ENCODE measurements around the gene COA6.

COA6 gene

GRCh38 chr1:234373064-234373958, at the start of gene COA6:
COA6 (plus strand) TSS chr1:234373456; CDS start chr1:234373467, 11 bp downstream.
- peak; percentile 83 to 85 for DNase-seq (ENCODE audit: low read depth in 2 of 2)

- DNase-seq (ENCODE audit: low read depth in 2 of 2), result no peak
These were observed 48.4 kb upstream of the COA6 start for GRCh38 chr1:234324821-234325220.

GRCh38 chr1:234325878-234326496, 47.3 kb upstream of the COA6 start:
- DNase-seq (ENCODE audit: low read depth in 2 of 2), result no peak

GRCh38 chr1:234326497-234327366, 46.5 kb upstream of the COA6 start:
- peak in 1 of 2 donors; percentile 45 for DNase-seq (ENCODE audit: low read depth in 2 of 2)

- DNase-seq (ENCODE audit: low read depth in 2 of 2), result no peak
These were observed 45.6 kb upstream of the COA6 start for GRCh38 chr1:234327577-234328164.

- no peak for DNase-seq (ENCODE audit: low read depth in 2 of 2)
These were observed 42.4 kb upstream of the COA6 start for GRCh38 chr1:234330843-234331215.

GRCh38 chr1:234331507-234331906, 41.7 kb upstream of the COA6 start:
- no peak for DNase-seq (ENCODE audit: low read depth in 2 of 2)

GRCh38 chr1:234336359-234336758, 36.9 kb upstream of the COA6 start:
- DNase-seq (ENCODE audit: low read depth in 2 of 2), result no peak

- DNase-seq (ENCODE audit: low read depth in 2 of 2), result no peak
These were observed 36.0 kb upstream of the COA6 start for GRCh38 chr1:234337233-234337632.

GRCh38 chr1:234340528-234340927, 32.7 kb upstream of the COA6 start:
- no peak for DNase-seq (ENCODE audit: low read depth in 2 of 2)

GRCh38 chr1:234342774-234343173, 30.5 kb upstream of the COA6 start:
- no peak for DNase-seq (ENCODE audit: low read depth in 2 of 2)

- DNase-seq (ENCODE audit: low read depth in 2 of 2), result no peak
These were observed 28.0 kb upstream of the COA6 start for GRCh38 chr1:234345237-234345636.

GRCh38 chr1:234348964-234349363, 24.3 kb upstream of the COA6 start:
- DNase-seq (ENCODE audit: low read depth in 2 of 2), result no peak

GRCh38 chr1:234355782-234356510, 17.3 kb upstream of the COA6 start:
- no peak for DNase-seq (ENCODE audit: low read depth in 2 of 2)

- DNase-seq (ENCODE audit: low read depth in 2 of 2), result peak in 1 of 2 donors; percentile 39
These were observed 16.5 kb upstream of the COA6 start for GRCh38 chr1:234356615-234357269.

GRCh38 chr1:234357831-234358230, 15.4 kb upstream of the COA6 start:
- no peak for DNase-seq (ENCODE audit: low read depth in 2 of 2)

- DNase-seq (ENCODE audit: low read depth in 2 of 2), result no peak
These were observed 12.1 kb upstream of the COA6 start for GRCh38 chr1:234361102-234361603.

- no peak for DNase-seq (ENCODE audit: low read depth in 2 of 2)
These were observed 10.7 kb upstream of the COA6 start for GRCh38 chr1:234362558-234362957.

GRCh38 chr1:234368320-234369032, 4.8 kb upstream of the COA6 start:
- no peak for DNase-seq (ENCODE audit: low read depth in 2 of 2)

- DNase-seq (ENCODE audit: low read depth in 2 of 2), result no peak
These were observed 4.2 kb upstream of the COA6 start for GRCh38 chr1:234369033-234369430.

Measured in stimulated activated CD8-positive, alpha-beta memory T cell treated with anti-CD3 and anti-CD28 coated beads, Interleukin-2, amount 100 ng/mL, for 48 hours (primary cell).